Endothelial cell (in vitro differentiated cells): Measurements from ENCODE around the gene SRSF6. TPM values are rescaled to one million over a fixed set of nuclear protein-coding genes. Genes with fewer than 3 reads are reported as not detected.
A peak's percentile ranks its signal among the peaks of the same experiment; 100 is the strongest.

Experiments
- DNase-seq: peaks from one replicate; pipeline ENCODE4 v3.0.0; 2021; ENCODE audit warnings: low spot score
- H3K27ac Mint-ChIP-seq: one replicate; pipeline ENCODE4 v1.8.0; 2021; ENCODE audit warnings: mixed read lengths, inconsistent platforms; ENCODE audit not compliant: unreplicated experiment
- H3K27me3 Mint-ChIP-seq: one replicate; pipeline ENCODE4 v1.8.0; 2021; ENCODE audit warnings: mild to moderate bottlenecking, moderate library complexity, mixed read lengths, inconsistent platforms; ENCODE audit not compliant: unreplicated experiment
- H3K36me3 Mint-ChIP-seq: one replicate; pipeline ENCODE4 v1.8.0; 2021; ENCODE audit warnings: mild to moderate bottlenecking, low read depth, mixed read lengths, inconsistent platforms; ENCODE audit not compliant: unreplicated experiment
- H3K4me1 Mint-ChIP-seq: one replicate; pipeline ENCODE4 v1.8.0; 2021; ENCODE audit warnings: mild to moderate bottlenecking, mixed read lengths, inconsistent platforms; ENCODE audit not compliant: unreplicated experiment
- H3K4me3 Mint-ChIP-seq: one replicate; pipeline ENCODE4 v1.8.0; 2021; ENCODE audit warnings: mild to moderate bottlenecking, mixed read lengths, inconsistent platforms; ENCODE audit not compliant: unreplicated experiment
- H3K9me3 Mint-ChIP-seq: one replicate; pipeline ENCODE4 v1.8.0; 2021; ENCODE audit warnings: mixed read lengths, inconsistent platforms; ENCODE audit not compliant: unreplicated experiment
- long read RNA-seq: library from polyadenylated mRNA; unstranded; transcript quantifications from one replicate; pipeline ENCODE4 v2.0.0, GENCODE V29; 2020; ENCODE audit not compliant: unreplicated experiment
- total RNA-seq: library from RNA; stranded (reverse); fragmentation: NEBNext Ultra II Directional; extraction: Animal tissue kit (Norgen Biotek cat#: 25700); gene quantifications from one replicate; pipeline ENCODE4 v1.2.1, GENCODE V29; 2021; ENCODE audit not compliant: unreplicated experiment
- TF ChIP-seq, protein P1 (sequence below): fragments of 200-600 bp; sonication (generic); IDR thresholded peaks from one replicate; pipeline ENCODE4 v1.5.0; 2021; ENCODE audit warnings: antibody characterized with exemption; ENCODE audit not compliant: unreplicated experiment

The SRSF6 gene
- 157 TPM for total RNA-seq
- long read RNA-seq, full-length matches to known transcripts, result 39 of 87 reads
- long read RNA-seq, partial matches to known transcripts, result 3 of 87 reads
- long read RNA-seq, other reads (novel, unspliced or antisense), result 45 of 87 reads

GRCh38 chr20:43457640-43458421 is at the start of gene SRSF6:
Gene SRSF6 (plus strand): TSS chr20:43457896. CDS start chr20:43458034, 138 bp downstream.
- TF ChIP-seq, protein P1, sequence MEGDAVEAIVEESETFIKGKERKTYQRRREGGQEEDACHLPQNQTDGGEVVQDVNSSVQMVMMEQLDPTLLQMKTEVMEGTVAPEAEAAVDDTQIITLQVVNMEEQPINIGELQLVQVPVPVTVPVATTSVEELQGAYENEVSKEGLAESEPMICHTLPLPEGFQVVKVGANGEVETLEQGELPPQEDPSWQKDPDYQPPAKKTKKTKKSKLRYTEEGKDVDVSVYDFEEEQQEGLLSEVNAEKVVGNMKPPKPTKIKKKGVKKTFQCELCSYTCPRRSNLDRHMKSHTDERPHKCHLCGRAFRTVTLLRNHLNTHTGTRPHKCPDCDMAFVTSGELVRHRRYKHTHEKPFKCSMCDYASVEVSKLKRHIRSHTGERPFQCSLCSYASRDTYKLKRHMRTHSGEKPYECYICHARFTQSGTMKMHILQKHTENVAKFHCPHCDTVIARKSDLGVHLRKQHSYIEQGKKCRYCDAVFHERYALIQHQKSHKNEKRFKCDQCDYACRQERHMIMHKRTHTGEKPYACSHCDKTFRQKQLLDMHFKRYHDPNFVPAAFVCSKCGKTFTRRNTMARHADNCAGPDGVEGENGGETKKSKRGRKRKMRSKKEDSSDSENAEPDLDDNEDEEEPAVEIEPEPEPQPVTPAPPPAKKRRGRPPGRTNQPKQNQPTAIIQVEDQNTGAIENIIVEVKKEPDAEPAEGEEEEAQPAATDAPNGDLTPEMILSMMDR, result no peak
- peak within 1 kb of the TSS; percentile 98 for H3K4me3 Mint-ChIP-seq
- H3K27me3 Mint-ChIP-seq, result peaks cover 8% of the 10 kb centered on the region
- peaks cover 8% of the 10 kb centered on the region for H3K4me1 Mint-ChIP-seq
- peaks cover 32% of the 10 kb centered on the region for H3K36me3 Mint-ChIP-seq
- peak within 1 kb of the TSS; percentile 98 for H3K27ac Mint-ChIP-seq
- H3K9me3 Mint-ChIP-seq, result no peaks in the 10 kb centered on the region
- peak; percentile 92 for DNase-seq

- no peaks in the 10 kb centered on the region for H3K4me1 Mint-ChIP-seq
- peaks cover 16% of the 10 kb centered on the region for H3K9me3 Mint-ChIP-seq
- no peak for DNase-seq
- H3K36me3 Mint-ChIP-seq, result no peaks in the 10 kb centered on the region
- no peak overlapping the region for H3K4me3 Mint-ChIP-seq
- no peak overlapping the region for H3K27ac Mint-ChIP-seq
- H3K27me3 Mint-ChIP-seq, result peaks cover 3% of the 10 kb centered on the region
- TF ChIP-seq, protein P1, result peak; percentile 42
Measured at GRCh38 chr20:43408848-43409576, 48.7 kb upstream of the SRSF6 start.

DNA sequence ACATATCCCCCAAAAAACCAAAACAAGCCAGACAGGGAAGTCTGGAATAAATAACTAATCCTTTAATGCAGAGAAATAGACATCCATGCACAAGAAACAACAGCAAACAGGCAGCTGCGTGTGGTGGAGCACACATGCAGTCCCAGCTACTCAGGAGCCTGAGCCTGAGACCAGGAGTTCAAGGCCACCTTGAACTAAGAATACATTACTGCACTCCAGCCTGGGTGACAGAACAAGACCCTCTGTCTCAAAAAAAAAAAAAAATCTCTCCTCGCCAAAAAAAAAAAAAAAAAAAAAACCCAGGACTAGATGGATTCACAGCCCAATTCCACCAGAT is 48.2 kb upstream of the SRSF6 start:
- DNase-seq, result no peak
- Mint-ChIP-seq H3K27ac (no peak overlapping the region), H3K4me3 (no peak overlapping the region), H3K27me3 (peaks cover 3% of the 10 kb centered on the region), H3K9me3 (peaks cover 16% of the 10 kb centered on the region), H3K4me1 (no peaks in the 10 kb centered on the region), H3K36me3 (no peaks in the 10 kb centered on the region)
- TF ChIP-seq, protein P1, result no peak

GRCh38 chr20:43415661-43416430 is 41.9 kb upstream of the SRSF6 start:
- Mint-ChIP-seq H3K4me3 (peak overlapping the region; percentile 85), H3K27ac (peak overlapping the region; percentile 24)
- TF ChIP-seq, protein P1, result no peak

More at GRCh38 chr20:43415661-43416430, 41.9 kb upstream of the SRSF6 start:
- peaks cover 19% of the 10 kb centered on the region for H3K9me3 Mint-ChIP-seq
- peaks cover 8% of the 10 kb centered on the region for H3K27me3 Mint-ChIP-seq
- no peak for DNase-seq
- H3K36me3 Mint-ChIP-seq, result peaks cover 4% of the 10 kb centered on the region
- no peaks in the 10 kb centered on the region for H3K4me1 Mint-ChIP-seq
